ENCODE data around the gene D2HGDH. TPM values are rescaled to one million over a fixed set of nuclear protein-coding genes. Genes with fewer than 3 reads are reported as not detected.

Gene D2HGDH
- 39.3 TPM for total RNA-seq

GRCh38 chr2:241734467-241735208, at the start of gene D2HGDH:
D2HGDH (plus strand) TSS chr2:241734630; CDS start chr2:241735225, 595 bp downstream.

DNA sequence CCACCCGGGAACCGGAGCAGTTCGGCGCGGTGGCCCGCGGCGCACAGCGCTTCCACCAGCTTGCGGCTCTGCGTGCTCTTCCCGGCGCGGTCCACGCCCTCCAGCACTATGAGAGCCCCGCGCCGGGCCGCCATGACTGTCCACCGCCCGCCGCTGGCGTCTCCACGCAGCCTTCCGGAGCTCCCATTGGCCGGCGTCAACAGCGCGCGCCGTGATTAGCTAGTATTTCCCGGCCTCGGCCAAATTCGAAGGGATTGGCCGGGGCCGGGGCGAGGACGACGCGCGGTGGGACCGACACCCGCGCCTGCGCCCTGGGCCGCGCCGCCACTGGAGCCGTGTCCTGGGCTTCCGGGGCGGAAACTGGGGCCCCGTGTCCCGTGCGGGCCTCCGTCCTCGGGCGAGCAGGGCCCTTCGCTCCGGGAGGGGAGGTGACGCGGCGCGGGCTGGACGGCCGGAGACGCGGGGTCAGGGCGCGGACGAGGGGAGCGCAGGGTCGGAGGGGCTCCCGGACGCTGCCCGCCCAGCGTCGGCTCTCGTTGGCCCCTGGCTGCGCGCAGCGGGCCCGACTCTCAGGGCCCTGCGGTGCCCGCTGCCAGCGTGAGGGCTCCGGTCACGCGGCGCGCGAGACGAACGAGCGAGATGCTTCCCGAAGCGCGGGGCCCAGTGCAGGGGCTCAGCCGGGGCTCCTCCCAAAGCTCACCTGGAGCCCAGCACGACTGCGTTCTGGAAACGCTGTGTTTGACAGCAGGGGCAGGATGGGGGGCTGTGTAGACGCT, 47.6 kb upstream of the D2HGDH start, which contains the start of gene DTYMK:
TSS of gene DTYMK (minus strand) at position 166 of the 776 bp plus-strand sequence. CDS start at position 134, 32 bp downstream.

GRCh38 chr2:241701399-241702154, 32.9 kb upstream of the D2HGDH start, which contains the start of gene ING5:
ING5 (plus strand) TSS chr2:241702039; CDS start chr2:241702066, 27 bp downstream.

GRCh38 chr2:241776336-241777169, 42.1 kb downstream of the D2HGDH start, which contains the start of gene GAL3ST2:
GAL3ST2 (plus strand) TSS chr2:241776822; CDS start chr2:241776956, 134 bp downstream.

GRCh38 chr2:241808721-241809382, 74.4 kb downstream of the D2HGDH start, which contains the start of gene NEU4:
NEU4 (plus strand) TSS chr2:241809193; CDS start chr2:241814485, 5,292 bp downstream.

Other genes with a start within 250 kb of the D2HGDH start
- gene STK25, start 226.0 kb upstream of the D2HGDH start, total RNA-seq: 274 TPM
- 28.4 TPM for gene BOK, start 175.9 kb upstream of the D2HGDH start, total RNA-seq
- gene THAP4, start 97.5 kb upstream of the D2HGDH start, total RNA-seq: 82.2 TPM
- gene ATG4B, start 96.9 kb upstream of the D2HGDH start, total RNA-seq: 83.0 TPM
- 24.6 TPM for gene DTYMK, start 47.8 kb upstream of the D2HGDH start, total RNA-seq
- 36.8 TPM for gene ING5, start 32.6 kb upstream of the D2HGDH start, total RNA-seq
- 0.82 TPM for gene GAL3ST2, start 42.2 kb downstream of the D2HGDH start, total RNA-seq
- gene NEU4, start 74.6 kb downstream of the D2HGDH start, total RNA-seq: 0.99 TPM
- gene PDCD1, start 124.3 kb downstream of the D2HGDH start, total RNA-seq: 0.58 TPM
- gene RTP5, start 135.1 kb downstream of the D2HGDH start, total RNA-seq: not detected

Data from metanephros (tissue), 1 donor.